ENCODE results near the gene TTC39C. TPM values are rescaled to one million over a fixed set of nuclear protein-coding genes. Genes with fewer than 3 reads are reported as not detected.
A peak's percentile ranks its signal among the peaks of the same experiment; 100 is the strongest.

The TTC39C gene
- polyA plus RNA-seq, 2 of the 4 experiments (the other 2 are of a cell fraction) = 8.7 to 18.4 TPM

- TF ChIP-seq REST (IDR thresholded peaks at IDR 0.05) = no peak
- no peak for TF ChIP-seq SREBF2 (IDR thresholded peaks at IDR 0.05)
- TF ChIP-seq ZC3H11A (IDR thresholded peaks at IDR 0.05) = no peak
- no peak for TF ChIP-seq KDM1A (IDR thresholded peaks at IDR 0.05; ENCODE audit: low read depth)
- no peak for TF ChIP-seq ZNF302 (CRISPR knock-in tag; IDR thresholded peaks at IDR 0.05)
- no peak for TF ChIP-seq RCOR1 (IDR thresholded peaks at IDR 0.05; ENCODE audit: low read depth, low read length)
- TF ChIP-seq FOSB (CRISPR knock-in tag; IDR thresholded peaks at IDR 0.05) = no peak
- no peak for TF ChIP-seq FOSL2 (IDR thresholded peaks at IDR 0.05)
- no peak for TF ChIP-seq FOSL2 (CRISPR knock-in tag; IDR thresholded peaks at IDR 0.05)
- no peak for TF ChIP-seq PHF8 (IDR thresholded peaks at IDR 0.05; ENCODE audit: borderline replicate concordance, low read depth)
- TF ChIP-seq RAD21 (conservative IDR thresholded peaks at IDR 0.05 in 1 of 2, IDR thresholded peaks at IDR 0.05 in 1 of 2) = peak; percentile 84 to 86
- no peak for TF ChIP-seq BHLHE40 (IDR thresholded peaks at IDR 0.05; ENCODE audit: low read depth, low read length)
- no peak for TF ChIP-seq NFE2L2 (conservative IDR thresholded peaks at IDR 0.05; ENCODE audit: low read length)
- peak; percentile 49; the same call in 1 of the 2 replicates for TF ChIP-seq MAX (IDR thresholded peaks at IDR 0.05)
- peak; percentile 84 for TF ChIP-seq CTCF (IDR thresholded peaks at IDR 0.05)
- no peak for TF ChIP-seq CEBPB (IDR thresholded peaks at IDR 0.05)
- no peak for TF ChIP-seq HOXB13 (CRISPR knock-in tag; IDR thresholded peaks at IDR 0.05; ENCODE audit: low read depth)
- TF ChIP-seq USF2 (IDR thresholded peaks at IDR 0.05) = peak; percentile 82
- no peak for TF ChIP-seq ATOH8 (CRISPR knock-in tag; IDR thresholded peaks at IDR 0.05; ENCODE audit: low read depth)
- no peak for TF ChIP-seq RNF2 (IDR thresholded peaks at IDR 0.05; ENCODE audit: borderline replicate concordance, low read depth)
- no peak for TF ChIP-seq CBX2 (IDR thresholded peaks at IDR 0.05; ENCODE audit: borderline replicate concordance, low read depth)
Measured at GRCh38 chr18:24118750-24119577, 104.4 kb downstream of the TTC39C start (continued).
